GM12872 (cell line): Measurements from ENCODE around the gene KRT85.

Experiments
- CTCF ChIP-seq: IDR thresholded peaks from 3 replicates; pipeline ENCODE4 v1.5.1; 2011; ENCODE audit warnings: low read depth, mild to moderate bottlenecking, low read length, moderate library complexity; ENCODE audit not compliant: insufficient read depth

KRT85 gene

GRCh38 chr12:52407918-52408317 is 40.6 kb upstream of the KRT85 start:
- no peak for TF ChIP-seq CTCF

GRCh38 chr12:52405922-52406385 is 38.7 kb upstream of the KRT85 start, which contains the start of gene KRT82:
Gene KRT82, minus strand, starts transcription at chr12:52406335. Its CDS starts 58 bp downstream, at chr12:52406277.
- TF ChIP-seq CTCF, result no peak

- TF ChIP-seq CTCF, result no peak
Observed at GRCh38 chr12:52404951-52405350, 37.7 kb upstream of the KRT85 start.

GRCh38 chr12:52403561-52403960 is 36.3 kb upstream of the KRT85 start:
- no peak for TF ChIP-seq CTCF

GRCh38 chr12:52402873-52403540 is 35.7 kb upstream of the KRT85 start:
- TF ChIP-seq CTCF, result no peak

GRCh38 chr12:52402377-52402776 is 35.1 kb upstream of the KRT85 start:
- TF ChIP-seq CTCF, result no peak

GRCh38 chr12:52401926-52402325 is 34.6 kb upstream of the KRT85 start:
- TF ChIP-seq CTCF, result no peak
